Neural progenitor cell (in vitro differentiated cells): ENCODE results near the gene PRRT1B. TPM values are rescaled to one million over a fixed set of nuclear protein-coding genes. Genes with fewer than 3 reads are reported as not detected.
A peak's percentile ranks its signal among the peaks of the same experiment; 100 is the strongest.

Experiments used
- DNase-seq: peaks from one replicate; pipeline ENCODE4 v3.0.0-alpha.2; 2016; ENCODE audit warnings: low spot score
- H2AFZ ChIP-seq: fragments of 200-600 bp; sonication (generic); replicated peaks from 2 replicates; pipeline ENCODE4 v1.6.1; 2016; ENCODE audit warnings: antibody characterized with exemption
- H3F3A ChIP-seq: fragments of 200-600 bp; sonication (generic); 2 replicates; pipeline ENCODE4 v1.6.1; 2016; ENCODE audit warnings: antibody characterized with exemption, low read depth
- H3K27ac ChIP-seq: fragments of 200-600 bp; sonication (generic); 2 replicates; pipeline ENCODE4 v1.5.1; 2016; ENCODE audit warnings: mild to moderate bottlenecking
- H3K27me3 ChIP-seq: fragments of 200-600 bp; sonication (generic); 2 replicates; pipeline ENCODE4 v1.6.1; 2016; ENCODE audit warnings: mild to moderate bottlenecking, moderate library complexity
- H3K36me3 ChIP-seq: fragments of 200-600 bp; sonication (generic); 2 replicates; pipeline ENCODE4 v1.5.1; 2016
- H3K4me1 ChIP-seq: fragments of 200-600 bp; sonication (generic); 2 replicates; pipeline ENCODE4 v1.6.1; 2016; ENCODE audit warnings: mixed run types
- H3K4me2 ChIP-seq: fragments of 200-600 bp; sonication (generic); 2 replicates; pipeline ENCODE4 v1.6.1; 2016
- H3K4me3 ChIP-seq: fragments of 200-600 bp; sonication (generic); 2 replicates; pipeline ENCODE4 v1.5.1; 2016
- H3K79me2 ChIP-seq: fragments of 200-600 bp; sonication (generic); 2 replicates; pipeline ENCODE4 v1.6.1; 2016; ENCODE audit warnings: low read depth
- H3K9ac ChIP-seq: fragments of 200-600 bp; sonication (generic); 2 replicates; pipeline ENCODE4 v1.6.1; 2016
- H3K9me3 ChIP-seq: fragments of 200-600 bp; sonication (generic); 2 replicates; pipeline ENCODE4 v1.5.1; 2016; ENCODE audit warnings: low read depth
- H4K20me1 ChIP-seq: fragments of 200-600 bp; sonication (generic); 2 replicates; pipeline ENCODE4 v1.6.1; 2016; ENCODE audit warnings: low read depth
- H3K27ac Mint-ChIP-seq: 3 replicates; pipeline ENCODE4 v1.8.0; 2021; ENCODE audit warnings: mixed read lengths
- H3K27me3 Mint-ChIP-seq: 2 replicates; pipeline ENCODE4 v1.8.0; 2022; ENCODE audit warnings: low read depth, mild to moderate bottlenecking, inconsistent platforms, moderate library complexity, mixed read lengths; ENCODE audit not compliant: insufficient read depth
- H3K36me3 Mint-ChIP-seq: 3 replicates; pipeline ENCODE4 v1.8.0; 2021; ENCODE audit warnings: mixed read lengths
- H3K4me1 Mint-ChIP-seq: 3 replicates; pipeline ENCODE4 v1.8.0; 2021; ENCODE audit warnings: mixed read lengths
- H3K4me3 Mint-ChIP-seq: 3 replicates; pipeline ENCODE4 v1.8.0; 2021; ENCODE audit warnings: mild to moderate bottlenecking, moderate library complexity, mixed read lengths
- H3K9me3 Mint-ChIP-seq: 3 replicates; pipeline ENCODE4 v1.8.0; 2020; ENCODE audit warnings: mixed read lengths
- CTCF ChIP-seq: fragments of 200-600 bp; sonication (generic); IDR thresholded peaks from 2 replicates; pipeline ENCODE4 v1.5.1; 2017; ENCODE audit warnings: antibody characterized with exemption, mild to moderate bottlenecking
- EZH2 ChIP-seq: fragments of 200-600 bp; sonication (generic); IDR thresholded peaks from 2 replicates; pipeline ENCODE4 v1.6.1; 2017; ENCODE audit warnings: antibody characterized with exemption, mild to moderate bottlenecking, moderate library complexity
- EZH2phosphoT487 ChIP-seq: fragments of 200-600 bp; sonication (generic); IDR thresholded peaks from 2 replicates; pipeline ENCODE4 v1.6.1; 2017; ENCODE audit warnings: antibody characterized with exemption
- total RNA-seq: library from RNA; depleted of rRNA; stranded (reverse); fragments of >200 nt; gene quantifications from 2 replicates; pipeline ENCODE4 v1.2.3, GENCODE V29; 2015; ENCODE audit warnings: low replicate concordance

The PRRT1B gene
- total RNA-seq, 1 donor from 2014 or later, result not detected

- Histone ChIP-seq H2AFZ (no peak overlapping the region), H3K9me3 (no peaks in the 10 kb centered on the region), H3K27me3 (no peaks in the 10 kb centered on the region), H4K20me1 (no peaks in the 10 kb centered on the region), H3K27ac (no peak overlapping the region), H3F3A (no peaks in the 10 kb centered on the region), H3K4me2 (no peak overlapping the region), H3K4me1 (no peaks in the 10 kb centered on the region), H3K9ac (no peak overlapping the region), H3K36me3 (no peaks in the 10 kb centered on the region), H3K79me2 (no peaks in the 10 kb centered on the region), H3K4me3 (no peak overlapping the region)
- Mint-ChIP-seq H3K4me3 (no peak overlapping the region), H3K36me3 (peaks cover 17% of the 10 kb centered on the region), H3K27me3 (peaks cover 11% of the 10 kb centered on the region), H3K9me3 (no peaks in the 10 kb centered on the region), H3K27ac (no peak overlapping the region), H3K4me1 (no peaks in the 10 kb centered on the region)
- DNase-seq, result no peak
- TF ChIP-seq EZH2phosphoT487 (no peak), EZH2 (no peak), CTCF (no peak)
Observed at GRCh38 chr9:131584858-131585257, 39.5 kb downstream of the PRRT1B start.

GRCh38 chr9:131585375-131585774 lies 40.1 kb downstream of the PRRT1B start:
- H3K36me3 Mint-ChIP-seq, result peaks cover 17% of the 10 kb centered on the region
- H3K4me1 Mint-ChIP-seq, result no peaks in the 10 kb centered on the region
- H3K36me3 ChIP-seq, result no peaks in the 10 kb centered on the region
- no peaks in the 10 kb centered on the region for H3K4me1 ChIP-seq
- H3K4me3 Mint-ChIP-seq, result no peak overlapping the region
- no peak for TF ChIP-seq CTCF
- TF ChIP-seq EZH2phosphoT487, result no peak
- TF ChIP-seq EZH2, result no peak
- no peak overlapping the region for H3K4me3 ChIP-seq
- peaks cover 11% of the 10 kb centered on the region for H3K27me3 Mint-ChIP-seq
- no peaks in the 10 kb centered on the region for H3F3A ChIP-seq
- no peak overlapping the region for H3K4me2 ChIP-seq
- no peak for DNase-seq
- H3K9ac ChIP-seq, result no peak overlapping the region
- no peaks in the 10 kb centered on the region for H4K20me1 ChIP-seq
- no peaks in the 10 kb centered on the region for H3K79me2 ChIP-seq
- no peaks in the 10 kb centered on the region for H3K27me3 ChIP-seq
- H3K9me3 Mint-ChIP-seq, result no peaks in the 10 kb centered on the region
- no peak overlapping the region for H3K27ac ChIP-seq
- H3K9me3 ChIP-seq, result no peaks in the 10 kb centered on the region
- no peak overlapping the region for H3K27ac Mint-ChIP-seq
- no peak overlapping the region for H2AFZ ChIP-seq

GRCh38 chr9:131587331-131587730 lies 42.0 kb downstream of the PRRT1B start:
- no peaks in the 10 kb centered on the region for H3K36me3 ChIP-seq
- H3K27ac ChIP-seq, result no peak overlapping the region
- no peaks in the 10 kb centered on the region for H4K20me1 ChIP-seq
- H3K4me2 ChIP-seq, result no peak overlapping the region
- Mint-ChIP-seq H3K36me3 (peaks cover 19% of the 10 kb centered on the region), H3K4me1 (no peaks in the 10 kb centered on the region), H3K27ac (no peak overlapping the region), H3K9me3 (no peaks in the 10 kb centered on the region), H3K4me3 (peak overlapping the region; percentile 14), H3K27me3 (peaks cover 8% of the 10 kb centered on the region)
- H3K4me1 ChIP-seq, result no peaks in the 10 kb centered on the region
- no peak for TF ChIP-seq CTCF
- TF ChIP-seq EZH2phosphoT487, result no peak
- TF ChIP-seq EZH2, result no peak
- no peaks in the 10 kb centered on the region for H3K79me2 ChIP-seq
- no peak overlapping the region for H3K4me3 ChIP-seq
- H3F3A ChIP-seq, result no peaks in the 10 kb centered on the region
- no peak overlapping the region for H3K9ac ChIP-seq
- no peaks in the 10 kb centered on the region for H3K27me3 ChIP-seq
- no peaks in the 10 kb centered on the region for H3K9me3 ChIP-seq
- H2AFZ ChIP-seq, result no peak overlapping the region
- DNase-seq, result no peak

- Mint-ChIP-seq H3K27ac (no peak overlapping the region), H3K27me3 (peaks cover 8% of the 10 kb centered on the region), H3K9me3 (no peaks in the 10 kb centered on the region), H3K4me3 (no peak overlapping the region), H3K36me3 (peaks cover 19% of the 10 kb centered on the region), H3K4me1 (no peaks in the 10 kb centered on the region)
- no peak overlapping the region for H3K4me2 ChIP-seq
- no peaks in the 10 kb centered on the region for H3K36me3 ChIP-seq
- no peak for DNase-seq
- H3K9me3 ChIP-seq, result no peaks in the 10 kb centered on the region
- H3K9ac ChIP-seq, result no peak overlapping the region
- no peaks in the 10 kb centered on the region for H4K20me1 ChIP-seq
- H3K27me3 ChIP-seq, result no peaks in the 10 kb centered on the region
- no peak for TF ChIP-seq EZH2phosphoT487
- TF ChIP-seq EZH2, result no peak
- no peak for TF ChIP-seq CTCF
- H3F3A ChIP-seq, result no peaks in the 10 kb centered on the region
- H3K4me1 ChIP-seq, result no peaks in the 10 kb centered on the region
- H3K4me3 ChIP-seq, result no peak overlapping the region
- no peaks in the 10 kb centered on the region for H3K79me2 ChIP-seq
- H3K27ac ChIP-seq, result no peak overlapping the region
- no peak overlapping the region for H2AFZ ChIP-seq
Observed at GRCh38 chr9:131587906-131588305, 42.6 kb downstream of the PRRT1B start.
